ENCODE measurements around the gene GPR15. TPM values are rescaled to one million over a fixed set of nuclear protein-coding genes. Genes with fewer than 3 reads are reported as not detected.

GPR15 gene
- total RNA-seq, result not detected
- polyA plus RNA-seq (ENCODE audit: insufficient read length in 2 of 2), result not detected
- long read RNA-seq, donor 1, result 0 reads
- long read RNA-seq, donor 2, result 0 reads
- long read RNA-seq, donor 3, result 0 reads
- long read RNA-seq, donor 4, result 0 reads

DNA sequence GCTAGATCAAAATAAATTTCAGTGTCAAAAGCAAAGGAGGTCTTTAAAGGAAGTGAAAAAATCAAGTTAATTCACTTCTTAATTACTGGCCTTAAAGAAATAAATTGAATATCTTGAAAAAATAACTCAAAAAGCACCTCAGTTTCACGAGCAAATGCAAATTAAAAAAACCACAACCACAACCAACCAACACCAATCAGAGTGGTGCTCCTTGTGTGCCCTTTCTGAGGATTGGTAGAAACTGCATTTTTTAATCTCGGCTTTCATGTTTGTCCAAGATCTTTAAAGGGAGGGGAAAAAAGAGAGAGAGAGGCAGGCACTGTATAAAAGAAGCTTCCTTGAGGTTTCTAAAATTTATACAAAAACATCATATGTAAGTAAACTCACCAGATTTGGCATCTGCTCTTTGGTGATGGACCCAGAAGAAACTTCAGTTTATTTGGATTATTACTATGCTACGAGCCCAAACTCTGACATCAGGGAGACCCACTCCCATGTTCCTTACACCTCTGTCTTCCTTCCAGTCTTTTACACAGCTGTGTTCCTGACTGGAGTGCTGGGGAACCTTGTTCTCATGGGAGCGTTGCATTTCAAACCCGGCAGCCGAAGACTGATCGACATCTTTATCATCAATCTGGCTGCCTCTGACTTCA, at the start of gene GPR15:
Gene GPR15 (plus strand): TSS at position 357 of the 653 bp plus-strand sequence. CDS start 56 bp downstream, at position 413.
- Histone ChIP-seq H3K9me3 (ENCODE audit: control insufficient read depth, insufficient read depth, low read length) (no peaks in the 10 kb centered on the region), H3K27me3 (ENCODE audit: control insufficient read depth, insufficient read depth, low read length) (no peaks in the 10 kb centered on the region), H3K4me1 (ENCODE audit: control insufficient read depth, insufficient read depth, low read length) (no peaks in the 10 kb centered on the region), H3K27ac (ENCODE audit: low read depth, low read length) (no peak within 1 kb of the TSS), H3K36me3 (ENCODE audit: control insufficient read depth, insufficient read depth, low read length) (no peaks in the 10 kb centered on the region), H3K4me3 (ENCODE audit: low read depth, low read length) (no peak within 1 kb of the TSS)
- no peak for DNase-seq (ENCODE audit: low read depth in 4 of 6, low spot score in 6 of 6)
- WGBS (ENCODE audit: insufficient coverage), result 93% methylated on average over 3 of the region's 7 CpGs

DNA sequence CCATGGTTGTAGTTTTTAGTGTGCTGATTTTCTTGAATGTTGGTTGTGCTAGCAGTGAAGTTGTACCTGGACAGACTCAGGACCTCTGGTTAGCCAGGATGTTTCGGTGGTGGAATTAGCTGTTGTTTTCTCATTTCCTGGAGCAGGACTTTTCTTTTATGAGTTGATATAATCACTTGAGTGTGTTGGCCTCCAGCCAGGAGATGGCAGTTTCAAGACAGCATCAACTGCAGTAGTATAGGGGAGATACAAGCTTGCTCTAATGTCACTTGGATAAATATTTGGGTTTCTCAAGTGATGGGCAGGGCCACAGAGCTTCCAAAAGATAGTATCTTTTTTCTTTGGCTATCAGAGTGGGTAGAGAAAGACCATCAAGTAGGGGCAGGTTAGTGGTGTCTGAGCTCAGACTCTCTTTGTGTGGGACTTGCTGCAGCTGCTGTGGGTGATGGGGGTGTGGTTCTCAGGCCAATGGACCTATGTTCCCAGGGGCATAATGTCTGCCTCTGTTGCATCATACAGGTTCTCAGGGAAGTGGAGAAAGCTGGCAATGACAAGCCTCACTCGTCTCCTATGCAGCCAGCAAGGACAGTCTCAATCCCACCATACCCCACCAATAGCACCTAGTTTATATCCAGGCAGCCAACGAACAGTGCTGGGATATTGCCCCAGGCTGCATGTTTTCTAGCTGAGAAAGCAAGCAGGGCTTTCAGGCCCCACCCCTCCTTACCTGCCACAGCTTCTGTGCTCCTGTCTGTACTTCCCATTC, 48.9 kb upstream of the GPR15 start:
- WGBS (ENCODE audit: insufficient coverage), result 67% methylated on average over 3 of the region's 3 CpGs
- Histone ChIP-seq H3K27me3 (ENCODE audit: control insufficient read depth, insufficient read depth, low read length) (no peaks in the 10 kb centered on the region), H3K27ac (ENCODE audit: low read depth, low read length) (no peak overlapping the region), H3K9me3 (ENCODE audit: control insufficient read depth, insufficient read depth, low read length) (no peaks in the 10 kb centered on the region), H3K4me3 (ENCODE audit: low read depth, low read length) (no peak overlapping the region), H3K4me1 (ENCODE audit: control insufficient read depth, insufficient read depth, low read length) (no peaks in the 10 kb centered on the region), H3K36me3 (ENCODE audit: control insufficient read depth, insufficient read depth, low read length) (no peaks in the 10 kb centered on the region)
- no peak for DNase-seq (ENCODE audit: low read depth in 4 of 6, low spot score in 6 of 6)

GRCh38 chr3:98483626-98484025, 48.2 kb upstream of the GPR15 start:
- Histone ChIP-seq H3K4me1 (ENCODE audit: control insufficient read depth, insufficient read depth, low read length) (no peaks in the 10 kb centered on the region), H3K27ac (ENCODE audit: low read depth, low read length) (no peak overlapping the region), H3K36me3 (ENCODE audit: control insufficient read depth, insufficient read depth, low read length) (no peaks in the 10 kb centered on the region), H3K27me3 (ENCODE audit: control insufficient read depth, insufficient read depth, low read length) (no peaks in the 10 kb centered on the region), H3K9me3 (ENCODE audit: control insufficient read depth, insufficient read depth, low read length) (no peaks in the 10 kb centered on the region), H3K4me3 (ENCODE audit: low read depth, low read length) (no peak overlapping the region)
- no CpG with 5 or more reads among the region's 3 CpGs for WGBS (ENCODE audit: insufficient coverage)
- no peak for DNase-seq (ENCODE audit: low read depth in 4 of 6, low spot score in 6 of 6)

GRCh38 chr3:98497381-98497780, 34.4 kb upstream of the GPR15 start, which contains the start of gene OR5K2:
Gene OR5K2, plus strand, starts transcription at chr3:98497681. Its CDS starts 0 bp downstream, at chr3:98497681.
- Histone ChIP-seq H3K27me3 (ENCODE audit: control insufficient read depth, insufficient read depth, low read length) (no peaks in the 10 kb centered on the region), H3K36me3 (ENCODE audit: control insufficient read depth, insufficient read depth, low read length) (no peaks in the 10 kb centered on the region), H3K9me3 (ENCODE audit: control insufficient read depth, insufficient read depth, low read length) (no peaks in the 10 kb centered on the region), H3K4me3 (ENCODE audit: low read depth, low read length) (no peak within 1 kb of the TSS), H3K4me1 (ENCODE audit: control insufficient read depth, insufficient read depth, low read length) (no peaks in the 10 kb centered on the region), H3K27ac (ENCODE audit: low read depth, low read length) (no peak within 1 kb of the TSS)
- no peak for DNase-seq (ENCODE audit: low read depth in 4 of 6, low spot score in 6 of 6)
- WGBS (ENCODE audit: insufficient coverage), result no CpG with 5 or more reads among the region's 2 CpGs

- DNase-seq (ENCODE audit: low read depth in 4 of 6, low spot score in 6 of 6), result no peak
- no peaks in the 10 kb centered on the region for H3K27me3 ChIP-seq (ENCODE audit: control insufficient read depth, insufficient read depth, low read length)
- H3K36me3 ChIP-seq (ENCODE audit: control insufficient read depth, insufficient read depth, low read length), result no peaks in the 10 kb centered on the region
- H3K4me1 ChIP-seq (ENCODE audit: control insufficient read depth, insufficient read depth, low read length), result no peaks in the 10 kb centered on the region
- H3K9me3 ChIP-seq (ENCODE audit: control insufficient read depth, insufficient read depth, low read length), result no peaks in the 10 kb centered on the region
- WGBS (ENCODE audit: insufficient coverage), result 100% methylated on average over 1 of the region's 4 CpGs
- H3K4me3 ChIP-seq (ENCODE audit: low read depth, low read length), result no peak overlapping the region
- H3K27ac ChIP-seq (ENCODE audit: low read depth, low read length), result no peak overlapping the region
Observed at GRCh38 chr3:98500019-98500418, 31.8 kb upstream of the GPR15 start.

- no peak for DNase-seq (ENCODE audit: low read depth in 4 of 6, low spot score in 6 of 6)
- no peaks in the 10 kb centered on the region for H3K36me3 ChIP-seq (ENCODE audit: control insufficient read depth, insufficient read depth, low read length)
- H3K27ac ChIP-seq (ENCODE audit: low read depth, low read length), result no peak overlapping the region
- WGBS (ENCODE audit: insufficient coverage), result no CpG with 5 or more reads among the region's 4 CpGs
- no peak overlapping the region for H3K4me3 ChIP-seq (ENCODE audit: low read depth, low read length)
- H3K27me3 ChIP-seq (ENCODE audit: control insufficient read depth, insufficient read depth, low read length), result no peaks in the 10 kb centered on the region
- no peaks in the 10 kb centered on the region for H3K4me1 ChIP-seq (ENCODE audit: control insufficient read depth, insufficient read depth, low read length)
- no peaks in the 10 kb centered on the region for H3K9me3 ChIP-seq (ENCODE audit: control insufficient read depth, insufficient read depth, low read length)
Observed at GRCh38 chr3:98501270-98501669, 30.5 kb upstream of the GPR15 start.

- no peaks in the 10 kb centered on the region for H3K36me3 ChIP-seq (ENCODE audit: control insufficient read depth, insufficient read depth, low read length)
- H3K9me3 ChIP-seq (ENCODE audit: control insufficient read depth, insufficient read depth, low read length), result no peaks in the 10 kb centered on the region
- no peak overlapping the region for H3K27ac ChIP-seq (ENCODE audit: low read depth, low read length)
- H3K4me1 ChIP-seq (ENCODE audit: control insufficient read depth, insufficient read depth, low read length), result no peaks in the 10 kb centered on the region
- no peaks in the 10 kb centered on the region for H3K27me3 ChIP-seq (ENCODE audit: control insufficient read depth, insufficient read depth, low read length)
- no peak overlapping the region for H3K4me3 ChIP-seq (ENCODE audit: low read depth, low read length)
- WGBS (ENCODE audit: insufficient coverage), result 100% methylated on average over 2 of the region's 5 CpGs
- DNase-seq (ENCODE audit: low read depth in 4 of 6, low spot score in 6 of 6), result no peak
Observed at GRCh38 chr3:98501863-98502576, 29.8 kb upstream of the GPR15 start.

DNA sequence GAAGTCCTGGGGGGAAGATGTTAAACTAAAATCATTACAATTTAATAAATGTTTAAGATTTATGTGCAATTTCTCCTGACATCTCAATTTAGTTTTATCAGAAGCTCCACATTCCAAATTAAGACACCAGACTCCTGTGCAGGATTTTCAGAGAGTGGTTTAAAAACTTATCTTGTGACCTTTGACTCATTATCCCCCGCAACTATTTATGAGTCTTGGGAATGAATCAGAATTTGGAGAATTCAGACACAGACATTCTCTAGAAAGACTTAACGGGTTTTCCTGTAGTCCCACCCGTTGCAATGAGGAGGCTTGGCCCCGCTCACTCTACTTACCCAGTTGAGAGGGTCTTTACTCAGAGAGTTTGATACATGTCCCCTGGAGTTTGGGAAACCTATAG, 27.2 kb upstream of the GPR15 start:
- Histone ChIP-seq H3K27ac (ENCODE audit: low read depth, low read length) (no peak overlapping the region), H3K36me3 (ENCODE audit: control insufficient read depth, insufficient read depth, low read length) (no peaks in the 10 kb centered on the region), H3K4me1 (ENCODE audit: control insufficient read depth, insufficient read depth, low read length) (no peaks in the 10 kb centered on the region), H3K9me3 (ENCODE audit: control insufficient read depth, insufficient read depth, low read length) (no peaks in the 10 kb centered on the region), H3K4me3 (ENCODE audit: low read depth, low read length) (no peak overlapping the region), H3K27me3 (ENCODE audit: control insufficient read depth, insufficient read depth, low read length) (no peaks in the 10 kb centered on the region)
- whole genome bisulfite sequencing (ENCODE audit: insufficient coverage), result no CpG with 5 or more reads among the region's 4 CpGs
- DNase-seq (ENCODE audit: low read depth in 4 of 6, low spot score in 6 of 6), result no peak

- no peak for DNase-seq (ENCODE audit: low read depth in 4 of 6, low spot score in 6 of 6)
- 100% methylated on average over 2 of the region's 2 CpGs for WGBS (ENCODE audit: insufficient coverage)
- no peaks in the 10 kb centered on the region for H3K27me3 ChIP-seq (ENCODE audit: control insufficient read depth, insufficient read depth, low read length)
- no peaks in the 10 kb centered on the region for H3K4me1 ChIP-seq (ENCODE audit: control insufficient read depth, insufficient read depth, low read length)
- H3K4me3 ChIP-seq (ENCODE audit: low read depth, low read length), result no peak overlapping the region
- no peaks in the 10 kb centered on the region for H3K9me3 ChIP-seq (ENCODE audit: control insufficient read depth, insufficient read depth, low read length)
- H3K27ac ChIP-seq (ENCODE audit: low read depth, low read length), result no peak overlapping the region
- H3K36me3 ChIP-seq (ENCODE audit: control insufficient read depth, insufficient read depth, low read length), result no peaks in the 10 kb centered on the region
Observed at GRCh38 chr3:98508582-98508981, 23.2 kb upstream of the GPR15 start.
